T follicular helper cell (primary cell): ENCODE results near the gene SEMA3D.

ENCODE experiments used
- DNase-seq: peaks from one replicate; pipeline ENCODE4 v3.0.0-alpha.2; 2020; ENCODE audit warnings: low read depth

SEMA3D gene

GRCh38 chr7:85079434-85079833, 107.4 kb downstream of the SEMA3D start:
- no peak for DNase-seq

- no peak for DNase-seq
These were observed 108.7 kb downstream of the SEMA3D start for GRCh38 chr7:85078181-85078580.

GRCh38 chr7:85075864-85076263, 111.0 kb downstream of the SEMA3D start:
- no peak for DNase-seq

- DNase-seq: no peak
These were observed 111.9 kb downstream of the SEMA3D start for GRCh38 chr7:85074992-85075391.

- no peak for DNase-seq
These were observed 112.8 kb downstream of the SEMA3D start for GRCh38 chr7:85074016-85074415.

GRCh38 chr7:85070967-85071628, 115.8 kb downstream of the SEMA3D start:
- no peak for DNase-seq

- no peak for DNase-seq
These were observed 118.1 kb downstream of the SEMA3D start for GRCh38 chr7:85068799-85069198.

GRCh38 chr7:85067371-85067770, 119.5 kb downstream of the SEMA3D start:
- no peak for DNase-seq

GRCh38 chr7:85065888-85066485, 120.9 kb downstream of the SEMA3D start:
- DNase-seq: no peak

GRCh38 chr7:85065306-85065705, 121.5 kb downstream of the SEMA3D start:
- no peak for DNase-seq

GRCh38 chr7:85062651-85063050, 124.2 kb downstream of the SEMA3D start:
- no peak for DNase-seq

GRCh38 chr7:85061456-85061855, 125.4 kb downstream of the SEMA3D start:
- no peak for DNase-seq

- no peak for DNase-seq
These were observed 126.2 kb downstream of the SEMA3D start for GRCh38 chr7:85060696-85061095.

- no peak for DNase-seq
These were observed 130.9 kb downstream of the SEMA3D start for GRCh38 chr7:85055906-85056305.

GRCh38 chr7:85055196-85055595, 131.7 kb downstream of the SEMA3D start:
- no peak for DNase-seq

- DNase-seq: no peak
These were observed 132.6 kb downstream of the SEMA3D start for GRCh38 chr7:85054306-85054705.

GRCh38 chr7:85052894-85053293, 134.0 kb downstream of the SEMA3D start:
- DNase-seq: no peak

- no peak for DNase-seq
These were observed 134.7 kb downstream of the SEMA3D start for GRCh38 chr7:85052056-85052737.

- no peak for DNase-seq
These were observed 140.3 kb downstream of the SEMA3D start for GRCh38 chr7:85046534-85046933.

GRCh38 chr7:85041605-85042216, 145.1 kb downstream of the SEMA3D start:
- DNase-seq: no peak

- DNase-seq: no peak
These were observed 147.5 kb downstream of the SEMA3D start for GRCh38 chr7:85039196-85039923.

- DNase-seq: no peak
These were observed 148.4 kb downstream of the SEMA3D start for GRCh38 chr7:85038466-85038865.
